NCI-H446 treated with DMSO at 0.1 percent for 48 hours (cell line): Measurements from ENCODE around the gene ATP7B.
A peak's percentile ranks its signal among the peaks of the same experiment; 100 is the strongest.

Source experiments
- DNase-seq: peaks from one replicate; lab custom pipeline; 2025; lab: John Stamatoyannopoulos, UW

ATP7B gene

DNA sequence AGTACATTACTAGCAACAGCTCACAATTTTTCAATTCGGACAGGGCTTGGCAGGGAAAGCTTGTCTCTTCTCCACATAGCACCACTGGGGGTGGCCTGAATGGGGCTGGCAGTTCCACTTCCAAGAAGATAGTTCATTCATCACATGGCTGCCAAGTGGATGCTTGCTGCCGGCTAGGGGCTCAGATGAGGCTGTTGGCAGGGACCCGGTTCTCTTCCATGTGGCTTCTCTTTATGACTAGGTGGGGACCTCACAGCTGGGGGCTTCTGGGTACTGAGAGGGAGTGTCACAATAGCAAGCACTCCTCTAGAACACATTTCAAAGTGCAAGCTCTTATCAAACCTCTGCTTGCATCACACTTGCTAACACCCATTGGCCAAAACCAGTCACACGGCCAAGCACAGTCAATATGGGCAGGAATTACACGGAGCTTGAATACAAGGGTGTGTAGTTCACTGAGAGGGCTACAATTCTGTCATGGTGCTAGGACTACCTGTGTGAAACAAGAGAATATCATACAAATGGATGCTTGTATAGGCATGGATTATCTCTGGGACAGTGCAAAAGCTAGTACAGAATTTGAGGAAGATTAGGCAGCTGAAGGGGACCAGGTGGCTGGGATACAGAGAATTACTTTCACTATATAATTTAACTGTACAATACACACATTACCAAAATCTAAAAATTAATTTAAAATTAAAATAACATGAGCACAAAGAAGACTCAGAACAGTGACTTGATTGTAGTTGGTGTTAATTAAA is 32.3 kb downstream of the ATP7B start:
- DNase-seq = no peak

DNA sequence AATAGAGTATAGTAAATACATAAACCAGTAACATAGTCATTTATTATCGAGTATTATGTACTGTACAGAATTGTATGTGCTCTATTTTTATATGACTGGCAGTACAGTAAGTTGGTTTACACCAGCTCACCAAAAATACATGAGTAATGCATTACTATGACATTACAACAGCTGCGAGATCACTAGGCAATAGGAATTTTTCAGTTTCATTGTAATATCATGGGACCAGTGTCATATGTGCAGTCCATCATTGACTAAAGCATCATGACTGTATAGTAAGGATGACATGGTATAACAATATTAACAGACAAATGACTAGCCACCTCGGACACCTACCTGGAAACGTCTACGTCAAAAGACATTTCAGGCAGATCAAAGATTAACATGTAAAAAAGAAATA is 33.6 kb downstream of the ATP7B start:
- DNase-seq = no peak

DNA sequence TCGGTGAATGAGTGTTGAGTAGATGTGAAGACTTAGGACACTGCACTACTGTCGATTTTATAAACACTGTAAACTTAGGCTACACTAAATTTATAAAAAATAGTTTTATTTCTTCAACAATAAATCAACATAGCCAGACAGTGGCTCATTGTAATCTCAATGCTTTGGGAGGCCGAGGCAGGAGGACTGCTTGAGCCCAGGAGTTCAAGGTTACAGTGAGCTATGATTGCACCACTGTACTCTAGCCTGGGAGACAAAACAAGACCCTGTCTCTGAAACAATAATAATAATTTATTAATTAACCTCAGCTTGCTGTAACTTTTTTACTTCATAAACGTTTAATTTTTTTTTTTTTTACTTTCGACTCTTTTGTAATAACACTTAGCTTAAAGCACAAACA is 34.4 kb downstream of the ATP7B start:
- DNase-seq = no peak

DNA sequence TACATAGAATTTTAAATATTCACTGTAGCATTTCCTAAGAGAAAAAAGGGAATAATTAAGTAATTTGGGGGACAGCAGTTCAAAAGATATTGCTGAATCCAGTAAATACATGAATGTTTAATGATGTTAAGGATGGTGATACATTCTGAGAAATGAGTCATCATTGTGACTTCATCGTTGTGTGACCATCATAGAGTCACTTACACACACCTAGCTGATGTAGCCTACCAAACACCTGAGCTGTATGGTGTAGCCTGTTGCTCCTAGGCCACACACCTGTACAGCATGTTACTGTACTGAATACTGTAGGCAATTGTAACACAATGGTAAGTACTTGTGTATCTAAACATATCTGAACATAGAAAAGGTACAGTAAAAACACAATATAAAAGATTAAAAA is 34.8 kb downstream of the ATP7B start:
- no peak for DNase-seq

DNA sequence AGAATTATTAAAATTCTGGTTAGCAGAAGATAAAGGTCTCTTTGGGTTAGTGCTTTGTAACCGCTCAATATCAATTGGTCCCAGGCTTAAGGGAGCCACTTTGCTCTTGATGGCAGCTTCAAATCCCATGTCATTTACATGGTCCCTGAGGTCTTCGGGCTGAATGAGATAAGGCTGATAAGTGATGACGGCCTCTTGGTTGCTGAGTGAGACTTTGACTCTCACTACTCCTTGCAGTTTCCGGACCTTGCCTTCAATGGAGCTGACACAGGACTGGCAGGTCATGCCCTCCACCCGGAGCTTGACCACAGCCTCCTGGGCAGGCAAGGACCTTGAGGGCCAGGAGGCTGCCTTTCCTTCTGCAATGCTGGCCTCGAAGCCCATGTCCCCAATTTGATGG is 36.8 kb downstream of the ATP7B start:
- DNase-seq = no peak

DNA sequence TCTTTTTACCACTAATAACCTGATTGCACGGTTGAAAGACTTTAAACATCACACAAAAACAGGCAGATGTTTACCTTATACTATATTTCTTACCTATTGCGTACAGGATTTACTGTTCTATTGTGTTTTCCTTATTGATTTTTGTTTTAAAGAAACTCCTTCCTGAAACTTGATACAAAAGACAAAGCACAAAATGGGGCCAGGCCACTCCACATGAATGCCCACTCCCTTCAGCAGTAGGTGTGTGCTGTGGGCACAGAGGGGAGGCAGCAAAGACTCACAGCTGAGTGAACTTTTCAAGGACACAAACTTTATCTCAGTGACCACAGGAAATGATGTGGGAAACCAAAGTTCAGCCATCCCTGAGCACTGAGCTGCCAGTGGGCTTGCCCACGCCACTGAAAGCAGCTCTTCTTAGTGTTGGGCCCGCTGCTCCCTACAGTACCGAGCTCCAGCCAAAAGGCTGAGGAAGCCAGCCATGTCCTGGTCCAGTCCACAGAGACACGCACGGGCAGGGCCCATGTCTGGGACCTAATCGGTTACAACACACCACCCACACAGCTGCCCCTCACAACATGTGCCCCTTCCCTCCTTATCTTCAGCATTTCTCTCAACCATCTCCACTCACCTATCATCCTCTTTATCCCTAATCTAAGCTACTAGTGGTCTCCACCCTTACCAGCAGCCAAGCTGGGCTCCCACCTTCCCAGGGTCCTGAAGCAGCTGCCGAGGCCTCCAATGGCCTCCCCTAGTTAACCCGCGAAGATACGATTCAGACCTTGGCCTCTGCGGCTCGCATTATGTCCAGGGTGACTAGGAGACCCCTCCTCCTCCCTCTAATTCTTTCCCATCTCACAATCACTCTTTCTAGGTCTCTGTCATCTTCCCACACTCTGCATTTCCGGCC is 39.5 kb downstream of the ATP7B start:
- DNase-seq = no peak

DNA sequence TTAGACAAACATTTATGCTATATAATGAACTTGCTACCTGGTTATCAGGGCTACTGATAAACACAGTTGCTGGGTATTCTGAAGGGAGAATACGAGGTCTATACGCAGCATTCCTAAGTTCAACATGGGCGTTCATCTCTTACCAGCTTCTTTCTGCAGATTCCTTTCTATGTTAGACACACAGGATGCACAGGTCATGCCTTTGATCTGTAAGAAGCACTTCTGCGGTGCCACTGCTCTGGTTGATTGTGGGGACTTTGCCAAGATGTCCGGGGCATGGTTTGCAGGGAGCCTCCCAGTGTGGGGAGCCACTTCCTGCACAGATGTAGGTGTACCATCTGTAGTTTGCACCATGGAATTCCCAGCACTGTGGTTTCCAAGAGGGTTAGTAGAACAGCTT is 40.9 kb downstream of the ATP7B start:
- no peak for DNase-seq

DNA sequence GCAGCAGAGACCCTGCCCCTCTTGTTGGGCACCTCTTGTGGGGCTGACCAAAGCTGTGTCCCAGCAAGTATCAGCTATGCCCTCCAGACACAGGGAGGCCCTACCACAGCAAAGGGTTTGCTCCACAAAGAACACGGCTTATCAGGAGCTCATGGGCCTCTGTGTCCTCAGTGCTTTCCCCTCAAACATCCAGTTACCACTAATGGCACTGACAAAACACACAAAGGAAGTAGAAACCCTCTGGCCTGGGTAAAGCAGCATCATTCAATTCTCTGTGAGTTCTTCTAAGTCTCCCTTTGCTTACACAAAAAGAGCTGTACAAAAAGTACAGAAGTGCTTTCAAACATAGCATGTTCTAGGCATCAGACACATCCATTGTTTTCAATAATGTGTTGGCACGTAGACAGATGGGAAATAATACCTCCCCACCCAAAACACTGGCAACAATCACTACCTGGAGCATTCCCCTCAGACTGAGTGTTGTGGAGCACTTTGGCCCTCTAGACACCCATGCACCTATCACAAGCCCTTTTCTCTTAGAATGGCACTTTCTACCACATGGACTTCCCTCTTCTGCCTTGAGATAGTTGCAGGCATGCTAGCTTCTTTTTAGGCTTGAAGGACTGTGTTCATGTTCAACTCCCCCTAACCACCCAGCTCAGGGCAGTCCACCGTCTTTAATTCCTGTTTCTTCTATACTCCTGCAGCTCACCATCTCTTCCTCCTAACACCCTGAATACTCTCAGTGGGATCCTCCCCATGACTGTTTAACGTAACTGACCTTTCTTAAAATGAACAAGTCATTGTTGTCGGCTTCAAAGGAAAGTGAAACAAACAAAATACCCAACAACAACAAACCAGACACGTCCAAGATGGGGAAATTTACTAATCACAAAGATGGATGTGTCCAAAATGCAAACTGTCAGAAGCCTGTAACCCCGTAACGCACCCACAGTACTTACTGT is 43.5 kb downstream of the ATP7B start:
- DNase-seq = no peak

DNA sequence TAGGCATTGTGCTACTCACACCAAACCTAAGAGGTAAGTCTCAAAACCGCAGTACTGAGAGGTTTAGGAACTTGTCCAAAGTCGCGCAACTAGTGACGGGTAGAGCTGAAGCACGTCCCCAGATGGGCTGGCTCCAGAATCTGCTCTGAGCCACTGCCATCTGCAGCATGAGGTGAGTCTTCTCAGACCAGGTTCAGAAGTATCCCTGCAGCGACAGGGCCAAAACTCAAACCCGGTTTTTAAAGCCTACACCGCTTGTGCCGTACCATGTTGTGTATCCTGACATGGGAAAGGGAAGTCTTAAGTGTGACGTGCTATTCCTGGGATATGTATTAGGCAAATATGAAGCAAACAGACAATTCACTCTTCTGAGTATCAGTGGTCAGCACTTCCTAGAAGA is 45.1 kb downstream of the ATP7B start:
- DNase-seq = no peak

DNA sequence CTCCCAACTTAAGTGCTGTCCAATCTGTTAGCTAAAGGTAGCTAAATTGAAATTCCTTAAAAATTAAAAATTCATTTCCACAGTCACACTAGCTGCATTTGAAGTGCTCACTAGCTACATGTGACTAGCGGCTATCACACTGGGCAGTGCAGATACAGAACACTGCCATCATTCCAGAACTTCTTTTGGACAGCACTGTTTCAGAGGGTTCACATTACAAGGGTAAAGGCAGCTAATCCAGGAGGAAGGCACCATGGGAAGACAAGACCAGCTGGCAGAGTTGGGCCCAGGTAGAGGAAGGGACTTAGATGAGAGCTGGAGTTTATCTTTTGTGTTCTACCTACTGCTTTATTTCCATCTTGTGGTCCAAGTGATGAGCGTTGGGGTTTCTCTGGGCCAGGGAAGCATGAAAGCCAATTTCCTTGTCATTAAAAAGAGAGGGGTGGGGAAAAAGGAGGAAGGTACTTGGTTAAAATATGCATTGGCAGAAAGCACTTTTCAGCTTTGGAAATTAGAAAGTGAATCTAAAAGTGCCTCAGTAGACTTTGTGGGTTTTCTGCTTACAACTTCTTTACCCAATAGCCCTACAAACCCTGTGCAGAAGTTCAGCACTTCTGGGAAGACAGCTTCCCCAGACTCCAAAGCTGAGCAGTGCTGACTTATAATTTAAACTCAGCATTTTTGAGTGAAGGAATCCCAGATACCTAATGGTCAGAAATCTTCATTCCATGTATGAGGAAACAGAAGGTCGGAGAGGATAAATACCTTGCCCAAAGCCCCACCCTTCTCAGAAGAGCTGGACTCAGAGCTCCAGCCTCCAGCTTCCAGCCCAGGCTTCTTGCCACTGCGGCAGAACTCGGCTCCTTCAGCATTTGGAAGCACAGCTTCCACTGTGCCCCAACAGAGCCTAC is 49.5 kb downstream of the ATP7B start:
- DNase-seq = no peak

DNA sequence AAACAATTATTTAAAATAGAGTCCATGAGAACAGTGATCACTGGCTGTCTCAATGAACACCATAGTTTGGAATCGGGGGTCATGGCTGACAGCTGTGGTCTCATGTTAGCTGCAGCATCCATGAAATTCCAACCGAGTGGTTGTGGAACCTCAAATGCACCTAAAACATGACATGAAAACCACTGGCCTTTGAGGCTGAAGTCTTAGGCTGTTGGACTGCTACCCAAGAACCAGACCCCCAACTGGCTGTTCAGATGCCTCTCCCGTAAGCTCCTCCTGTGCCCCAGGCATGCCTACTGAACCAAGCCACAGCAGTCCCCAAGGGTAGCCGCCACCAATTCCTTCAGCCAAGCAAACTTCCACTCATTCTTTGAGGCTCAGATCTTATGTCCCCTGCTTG is 50.5 kb downstream of the ATP7B start:
- no peak for DNase-seq

DNA sequence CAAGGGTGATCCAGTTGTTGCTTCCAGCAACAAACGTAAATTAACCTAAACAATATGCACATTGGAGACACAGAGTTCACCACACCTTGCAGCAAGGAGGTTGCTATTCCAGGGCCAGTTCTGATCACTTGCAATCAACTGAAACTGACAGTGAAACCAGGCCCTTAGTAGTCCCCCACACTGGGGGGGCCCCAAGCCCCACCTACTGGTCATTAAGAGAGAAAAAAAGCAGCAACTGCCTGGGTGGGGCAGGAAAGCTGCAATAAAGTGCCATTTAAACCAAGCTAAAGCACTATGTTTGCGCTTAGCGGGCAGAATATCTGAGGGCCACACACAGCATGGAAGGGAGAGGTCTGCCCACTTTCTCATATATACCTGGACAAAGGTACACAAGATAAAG is 51.5 kb downstream of the ATP7B start:
- no peak for DNase-seq

DNA sequence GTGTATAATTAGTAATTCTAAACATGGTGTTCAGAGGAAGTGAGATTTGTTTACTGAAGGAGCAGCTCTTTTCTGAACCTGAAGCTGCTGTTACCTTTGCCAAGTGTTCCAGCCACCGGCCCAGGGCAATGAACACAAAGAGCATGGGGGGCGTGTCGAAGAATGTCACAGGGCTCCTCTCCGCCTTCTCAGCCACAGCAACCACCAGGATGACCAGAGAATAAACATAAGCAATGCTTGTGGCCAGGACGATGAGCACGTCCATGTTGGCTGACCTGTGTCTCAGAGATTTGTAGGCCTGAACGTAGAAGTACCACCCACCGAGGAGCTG is 53.1 kb downstream of the ATP7B start:
- DNase-seq = no peak

DNA sequence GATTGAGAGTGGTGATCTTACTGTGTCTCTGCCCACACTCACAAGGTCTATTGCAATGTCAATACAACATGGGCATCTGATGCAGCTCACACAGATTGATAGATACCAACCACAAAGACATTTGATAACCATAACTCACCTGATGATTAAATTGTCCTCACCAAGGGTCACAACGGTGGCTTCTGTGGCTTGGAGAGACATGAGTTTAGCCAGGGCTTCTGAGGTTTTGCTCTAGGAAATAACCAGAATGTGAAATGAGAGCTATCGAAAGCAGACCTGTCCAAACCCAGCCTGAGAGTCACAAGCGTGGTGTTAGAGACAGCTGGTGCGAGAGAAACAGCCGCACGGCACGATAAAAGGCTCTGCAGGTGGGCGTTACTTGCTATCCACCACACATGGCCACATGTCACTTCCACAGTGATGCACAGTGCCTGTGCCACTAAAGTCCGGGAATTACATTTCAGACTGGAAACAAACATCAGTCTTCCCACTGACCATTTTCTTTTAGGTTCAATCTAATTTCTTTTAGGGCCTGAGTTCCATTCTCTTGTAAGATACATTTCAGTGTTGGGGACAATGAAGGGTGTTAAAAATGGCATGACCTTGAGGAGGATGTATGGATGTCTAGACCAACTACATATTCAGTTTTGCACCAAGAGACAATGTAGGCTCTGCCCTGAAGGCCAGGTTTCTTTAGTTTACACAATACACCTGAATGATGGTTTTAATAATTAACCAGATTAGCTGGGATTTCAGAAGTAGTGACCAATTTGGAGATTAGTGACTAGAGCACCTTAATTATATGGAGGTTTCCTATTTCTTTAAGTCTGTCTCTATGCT is 53.7 kb downstream of the ATP7B start:
- DNase-seq = no peak

DNA sequence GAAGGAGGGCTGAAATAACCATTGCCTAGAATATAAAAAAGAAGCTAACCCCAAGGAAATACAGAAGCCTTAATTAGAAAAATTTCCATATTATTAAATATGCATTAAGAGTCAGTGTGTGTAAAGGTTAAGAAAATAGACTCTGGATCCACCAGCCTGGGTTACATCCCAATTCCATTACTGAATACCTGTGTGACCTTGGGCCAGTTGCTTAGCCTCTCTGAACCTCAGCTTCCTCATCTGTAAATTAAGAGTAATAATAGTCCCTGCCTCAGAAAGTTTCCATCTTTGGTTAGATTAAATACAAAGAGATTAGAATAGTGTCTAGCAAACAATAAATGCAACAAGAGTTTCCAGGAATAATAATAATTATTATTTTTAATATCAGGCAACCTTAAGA is 54.5 kb downstream of the ATP7B start:
- DNase-seq = no peak

DNA sequence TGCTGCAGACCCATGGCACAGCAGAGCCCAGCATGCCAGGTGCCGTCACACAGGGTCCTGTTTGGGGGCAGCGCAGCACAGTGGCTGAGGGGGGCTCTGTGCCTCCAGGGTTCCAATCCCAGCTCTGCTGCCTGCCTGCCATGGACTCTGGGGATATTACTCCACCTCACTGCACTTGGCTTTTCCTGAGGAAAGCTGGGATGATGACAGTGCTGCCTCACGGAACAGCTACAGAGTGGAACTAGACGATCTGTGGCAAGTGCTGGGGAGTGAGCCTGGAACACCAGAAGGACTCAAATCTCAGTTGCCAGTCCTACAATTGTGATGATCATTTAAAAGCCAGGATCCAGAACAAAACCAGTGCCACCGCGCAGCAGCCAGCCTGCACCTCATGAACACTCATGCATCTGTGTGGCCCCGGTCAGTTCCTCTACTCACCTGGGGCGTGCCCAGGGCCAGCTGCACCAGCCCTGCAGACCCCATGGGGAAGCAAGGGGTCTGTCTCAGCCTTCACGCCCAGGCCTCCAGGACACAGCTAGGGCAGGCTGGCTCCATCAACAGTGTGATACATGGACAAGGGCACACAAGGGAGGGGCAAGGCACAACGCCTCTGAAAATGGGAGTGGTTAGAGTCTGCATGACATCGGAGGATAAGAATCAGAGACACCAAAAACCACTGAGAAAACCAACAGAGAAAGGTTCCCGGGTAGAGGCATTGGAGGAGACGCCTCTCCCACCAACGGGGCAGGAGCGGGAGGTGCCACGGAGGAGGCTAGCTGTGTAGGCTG is 55.2 kb downstream of the ATP7B start:
- peak; percentile 58 for DNase-seq

DNA sequence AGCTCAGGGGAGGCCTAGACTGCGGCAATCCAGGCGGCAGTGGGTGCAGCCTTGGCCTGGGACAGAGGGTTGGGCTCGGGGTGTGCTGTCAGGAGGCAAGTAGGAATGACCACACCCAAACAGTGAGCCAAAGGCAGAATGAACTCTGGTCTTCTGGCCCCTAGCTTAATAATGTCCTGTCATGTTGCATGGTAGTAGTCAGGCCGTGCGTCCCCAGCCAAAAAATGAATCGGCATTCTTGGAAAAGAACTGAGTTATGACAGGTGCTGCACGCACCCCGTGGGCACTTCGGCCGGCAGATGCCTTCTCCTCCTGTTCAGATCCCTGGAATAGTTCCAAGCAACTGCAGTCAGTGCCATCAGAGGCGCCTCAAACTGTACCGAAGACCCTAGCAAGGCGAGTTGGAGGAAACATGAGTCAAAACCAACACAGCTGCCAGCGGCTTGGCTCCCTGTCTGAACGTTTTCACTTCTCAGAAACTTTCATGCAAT is 55.9 kb downstream of the ATP7B start:
- peak; percentile 77 for DNase-seq

DNA sequence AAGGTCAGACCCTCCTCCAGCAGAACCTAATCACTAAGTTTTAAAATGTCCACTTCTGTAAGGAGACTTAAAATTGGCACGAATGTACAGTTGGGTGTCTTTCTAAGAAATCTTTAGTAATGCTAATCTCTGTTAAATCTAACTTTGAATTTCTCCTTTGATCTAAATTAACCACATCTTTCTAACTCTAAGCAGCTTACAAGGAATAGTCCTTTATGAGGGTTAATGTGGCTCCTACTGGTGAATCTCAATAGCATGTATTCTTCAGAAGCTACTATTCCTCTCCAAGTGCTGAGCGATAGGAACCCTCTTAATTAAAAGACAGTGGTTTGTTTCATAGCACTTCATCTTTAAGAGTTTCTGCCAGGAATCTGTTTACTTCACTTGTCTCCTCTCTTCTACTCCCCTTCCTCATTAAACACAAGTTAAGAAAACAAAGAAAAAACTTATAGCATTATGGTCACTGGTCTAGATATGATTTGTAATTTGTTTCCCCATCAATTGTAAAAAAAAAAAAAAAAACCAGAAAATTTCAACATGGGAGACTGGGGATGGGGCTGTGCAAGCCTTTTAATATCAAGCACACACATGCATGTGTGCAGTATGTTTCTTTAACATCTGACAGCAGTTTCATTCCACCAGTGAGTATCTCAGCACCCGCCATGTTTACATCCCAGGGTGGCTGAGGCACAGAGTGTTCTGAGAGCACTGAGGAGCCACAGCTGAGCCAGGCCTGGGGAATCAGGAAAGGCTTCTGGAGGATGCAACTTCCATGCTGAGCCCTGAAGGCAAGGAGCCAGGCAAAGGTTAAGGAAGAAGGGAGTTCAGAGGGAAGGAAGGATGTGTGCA is 57.7 kb downstream of the ATP7B start:
- no peak for DNase-seq
